Lung (tissue), 12 donors: Measurements from ENCODE around the gene KCNV2. TPM values are rescaled to one million over a fixed set of nuclear protein-coding genes. Genes with fewer than 3 reads are reported as not detected.

Experiments used
- ATAC-seq: fragments of 200-7000 bp; cut with Tn5 transposase; one replicate; pipeline ENCODE4 v1.9.1; 2020; ENCODE audit warnings: moderate number of reproducible peaks; ENCODE audit not compliant: insufficient read depth, low FRiP score
- DNase-seq, 3 donors: peaks; one replicate each; pipeline ENCODE4 v3.0.0-alpha.2; 2013 to 2017
- H3K27ac ChIP-seq, 2 donors: one replicate each; pipeline ENCODE4 v1.5.1; 2013; ENCODE audit warnings: mild to moderate bottlenecking in 2 of 2, moderate library complexity in 2 of 2, control low read depth in 1 of 2, inconsistent platforms in 1 of 2, low read depth in 1 of 2, low read length in 1 of 2
- H3K27me3 ChIP-seq, 3 donors: one replicate each; pipeline ENCODE4 v1.5.1; 2013; ENCODE audit warnings: low read length in 2 of 3; ENCODE audit not compliant: control insufficient read depth in 3 of 3, insufficient read depth in 3 of 3
- H3K36me3 ChIP-seq, 4 donors: one replicate each; pipeline ENCODE4 v1.5.1; 2013; ENCODE audit warnings: low read length in 4 of 4, mild to moderate bottlenecking in 1 of 4, moderate library complexity in 1 of 4; ENCODE audit not compliant: control insufficient read depth in 4 of 4, insufficient read depth in 4 of 4
- H3K4me1 ChIP-seq, 5 donors: one replicate each; pipeline ENCODE4 v1.5.1; 2013; ENCODE audit warnings: low read length in 5 of 5, mild to moderate bottlenecking in 2 of 5, moderate library complexity in 1 of 5; ENCODE audit not compliant: control insufficient read depth in 5 of 5, insufficient read depth in 5 of 5
- H3K4me3 ChIP-seq: one replicate; pipeline ENCODE4 v1.5.1; 2013; ENCODE audit warnings: mild to moderate bottlenecking, control low read depth, moderate library complexity
- H3K9ac ChIP-seq, 2 donors: one replicate each; pipeline ENCODE4 v1.5.1; 2013; ENCODE audit warnings: low read length in 2 of 2, control low read depth in 1 of 2; ENCODE audit not compliant: insufficient read depth in 1 of 2
- H3K9me3 ChIP-seq, 4 donors: one replicate each; pipeline ENCODE4 v1.5.1; 2013; ENCODE audit warnings: low read length in 3 of 4, mild to moderate bottlenecking in 1 of 4, moderate library complexity in 1 of 4; ENCODE audit not compliant: control insufficient read depth in 4 of 4, insufficient read depth in 3 of 4
- WGBS, 2 donors: extraction: QIAGEN DNeasy Blood & Tissue Kit; methylation state at CpG; one replicate each; pipeline ENCODE4 v1.1.7; 2013; 5-methylcytosine and 5-hydroxymethylcytosine counted together
- polyA plus RNA-seq, 2 donors: library from polyadenylated mRNA; stranded (reverse); fragments of 200-250 nt; gene quantifications; one replicate each; pipeline ENCODE4 v1.2.1, GENCODE V29; 2013
- total RNA-seq, 2 donors: library from RNA; depleted of rRNA in 1 of 2; stranded (reverse); fragments of >200 nt in 1 of 2; gene quantifications; one replicate each; pipeline ENCODE4 v1.2.1, GENCODE V29; 2014 to 2021
- TF ChIP-seq, protein P1 (sequence below): IDR thresholded peaks from 2 replicates; pipeline ENCODE4 v1.5.1; 2012; ENCODE audit warnings: mild to moderate bottlenecking; ENCODE audit errors: control extremely low read depth, extremely low read depth
- donor health status: control.
- donor health status: control.
- donor health status: Bipolar disorder and iron deficiency.
- donor health status: healthy.
- donor health status: DM: yes; HTN: yes; CAD: no.

KCNV2 gene
- total and polyA plus RNA-seq, 4 donors, result not detected

DNA sequence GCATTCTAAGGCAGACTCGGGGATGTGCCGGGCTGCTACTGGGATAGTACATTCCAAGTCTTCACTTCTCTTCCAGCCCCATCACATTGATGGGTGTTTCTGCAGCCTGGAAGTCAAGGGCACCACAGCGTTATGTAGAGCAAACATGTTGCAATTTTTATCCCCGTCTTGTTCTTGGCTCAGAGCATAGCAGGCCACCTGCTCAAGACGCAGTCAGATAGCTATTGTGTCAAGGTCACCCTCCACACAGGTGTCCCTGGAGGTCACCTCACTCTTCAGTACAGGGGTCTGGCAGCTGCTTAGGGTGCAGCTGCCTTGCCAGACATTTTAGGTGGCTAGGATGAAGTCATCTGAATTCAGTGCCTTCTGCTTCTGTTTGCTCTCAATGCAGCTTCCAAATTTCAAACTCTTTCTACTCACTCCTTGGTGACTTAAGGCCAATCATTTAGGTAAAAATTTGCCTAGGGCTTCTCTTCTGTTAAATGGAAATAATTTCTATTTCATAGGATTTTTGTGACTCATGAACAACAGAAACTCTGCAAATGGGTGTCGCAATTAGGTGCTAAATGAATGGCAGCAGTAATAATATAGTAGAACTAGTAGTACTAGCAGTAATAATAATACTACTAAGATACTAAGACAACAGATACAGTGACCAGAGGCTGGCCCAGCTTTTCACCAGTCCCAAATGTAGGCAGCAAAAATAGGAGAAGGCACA, 24.3 kb downstream of the KCNV2 start:
- H3K27ac ChIP-seq, result no peak overlapping the region
- H3K9me3 ChIP-seq, result no peaks in the 10 kb centered on the region
- no peak for ATAC-seq
- 86 to 90% methylated on average over 6 of the region's 6 CpGs for WGBS, 2 donors
- no peak for DNase-seq
- TF ChIP-seq, protein P1, sequence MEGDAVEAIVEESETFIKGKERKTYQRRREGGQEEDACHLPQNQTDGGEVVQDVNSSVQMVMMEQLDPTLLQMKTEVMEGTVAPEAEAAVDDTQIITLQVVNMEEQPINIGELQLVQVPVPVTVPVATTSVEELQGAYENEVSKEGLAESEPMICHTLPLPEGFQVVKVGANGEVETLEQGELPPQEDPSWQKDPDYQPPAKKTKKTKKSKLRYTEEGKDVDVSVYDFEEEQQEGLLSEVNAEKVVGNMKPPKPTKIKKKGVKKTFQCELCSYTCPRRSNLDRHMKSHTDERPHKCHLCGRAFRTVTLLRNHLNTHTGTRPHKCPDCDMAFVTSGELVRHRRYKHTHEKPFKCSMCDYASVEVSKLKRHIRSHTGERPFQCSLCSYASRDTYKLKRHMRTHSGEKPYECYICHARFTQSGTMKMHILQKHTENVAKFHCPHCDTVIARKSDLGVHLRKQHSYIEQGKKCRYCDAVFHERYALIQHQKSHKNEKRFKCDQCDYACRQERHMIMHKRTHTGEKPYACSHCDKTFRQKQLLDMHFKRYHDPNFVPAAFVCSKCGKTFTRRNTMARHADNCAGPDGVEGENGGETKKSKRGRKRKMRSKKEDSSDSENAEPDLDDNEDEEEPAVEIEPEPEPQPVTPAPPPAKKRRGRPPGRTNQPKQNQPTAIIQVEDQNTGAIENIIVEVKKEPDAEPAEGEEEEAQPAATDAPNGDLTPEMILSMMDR, result no peak
- no peak overlapping the region for H3K9ac ChIP-seq
- peaks cover 0 to 4% (median 1%) of the 10 kb centered on the region in 4 donors for H3K36me3 ChIP-seq
- H3K4me3 ChIP-seq, result no peak overlapping the region
- H3K4me1 ChIP-seq, result peaks cover 0 to 4% (median 0%) of the 10 kb centered on the region in 5 donors
- H3K27me3 ChIP-seq, result no peaks in the 10 kb centered on the region

DNA sequence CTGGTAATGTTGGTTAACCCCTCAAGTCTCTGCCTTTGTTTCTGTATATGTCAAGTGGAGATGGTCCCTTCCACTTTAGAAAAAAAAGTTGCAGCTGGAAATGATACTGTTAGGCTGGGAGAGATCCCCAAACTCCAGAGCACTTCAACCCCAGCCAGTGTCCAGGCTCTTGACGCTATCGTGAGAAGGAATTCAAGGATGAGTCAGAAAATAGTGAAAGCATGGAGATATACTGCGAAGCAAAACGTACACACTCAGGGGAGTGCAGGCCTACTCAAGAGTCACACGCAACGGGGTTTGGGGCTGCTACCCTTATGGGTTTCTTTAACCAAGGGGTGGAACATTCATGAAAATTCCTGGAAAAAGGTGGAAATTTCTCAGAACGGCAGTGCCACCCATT, 24.9 kb downstream of the KCNV2 start:
- ATAC-seq (no peak), DNase-seq (no peak)
- Histone ChIP-seq H3K27me3 (no peaks in the 10 kb centered on the region), H3K27ac (no peak overlapping the region), H3K9me3 (no peaks in the 10 kb centered on the region), H3K4me3 (no peak overlapping the region), H3K4me1 (peaks cover 0 to 4% (median 0%) of the 10 kb centered on the region in 5 donors), H3K9ac (no peak overlapping the region), H3K36me3 (peaks cover 0 to 6% (median 1%) of the 10 kb centered on the region in 4 donors)
- TF ChIP-seq, protein P1, result no peak
- WGBS, 2 donors, result 98% methylated on average over 7 of the region's 7 CpGs

DNA sequence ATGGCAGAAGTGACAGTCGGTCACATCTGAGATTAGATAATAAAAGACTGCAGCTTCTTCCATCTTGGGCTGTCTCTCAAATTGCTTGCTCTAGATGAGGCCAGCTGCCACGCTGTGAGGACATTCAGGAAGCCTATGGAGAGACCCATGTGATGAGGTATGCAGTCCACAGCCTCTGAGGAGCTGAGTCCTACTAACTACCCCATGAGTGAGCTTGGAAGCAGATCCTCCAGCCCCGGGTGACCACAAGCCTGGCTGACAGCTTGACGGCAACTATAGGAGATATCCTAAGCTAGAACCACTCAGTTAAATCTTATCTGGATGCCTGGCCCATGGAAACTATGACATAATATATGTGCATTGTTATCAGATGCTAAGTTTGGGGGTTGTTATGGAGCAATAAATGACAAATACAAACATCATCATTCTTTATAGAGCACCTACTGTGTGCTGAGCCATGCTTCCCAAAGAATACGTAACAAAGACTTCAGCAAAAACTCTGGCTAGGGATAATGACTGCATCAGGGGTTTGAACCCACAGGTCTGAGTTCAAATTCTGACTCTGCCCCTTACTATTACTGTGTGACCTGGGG, 26.7 kb downstream of the KCNV2 start:
- Histone ChIP-seq H3K27ac (no peak overlapping the region), H3K4me1 (peaks cover 0 to 4% (median 0%) of the 10 kb centered on the region in 5 donors), H3K27me3 (no peaks in the 10 kb centered on the region), H3K9ac (no peak overlapping the region), H3K9me3 (no peaks in the 10 kb centered on the region), H3K36me3 (peaks cover 0 to 6% (median 1%) of the 10 kb centered on the region in 4 donors), H3K4me3 (no peak overlapping the region)
- WGBS, 2 donors, result 94 to 95% methylated on average over 5 of the region's 5 CpGs
- TF ChIP-seq, protein P1, result no peak
- ATAC-seq, result no peak
- no peak for DNase-seq
